HepG2 (cell line): ENCODE measurements around the gene TOMM40L. TPM values are rescaled to one million over a fixed set of nuclear protein-coding genes. Genes with fewer than 3 reads are reported as not detected.

Source experiments
- ATAC-seq: fragments of 200-7000 bp; cut with Tn5 transposase; 3 replicates; pipeline ENCODE4 v1.9.1; 2020; ENCODE audit warnings: mild to moderate bottlenecking, moderate library complexity
- BruUV-seq: library from RNA; stranded (reverse); fragments of 400-500 nt; replicated peaks from 2 replicates; lab custom pipeline; 2021; lab: Mats Ljungman, UMichigan
- CTCF ChIA-PET: fragments of 300-600 bp; formaldehyde crosslinking; extraction: SDS; loops from one replicate; lab custom pipeline; 2021; ENCODE audit warnings: low total read pairs, inconsistent platforms, low intra/inter-chr PET ratio; lab: Yijun Ruan, JAX
- POLR2A ChIA-PET: fragments of 350-600 bp; sonication (Branson Sonifier 250); formaldehyde crosslinking; loops from one replicate; lab custom pipeline; 2020; ENCODE audit warnings: antibody characterized with exemption, inconsistent platforms; lab: Yijun Ruan, JAX
- DNase-seq: peaks from one replicate; pipeline ENCODE4 v3.0.0-alpha.2; 2015; ENCODE audit warnings: low spot score
- FAIRE-seq: peaks from 3 replicates; lab custom pipeline; 2011; peaks lifted over from hg19 to GRCh38; lab: Jason Lieb, UNC
- H2AFZ ChIP-seq: one replicate; pipeline ENCODE4 v1.6.1; 2011; ENCODE audit warnings: low read length, inconsistent platforms
- H3K27ac ChIP-seq: fragments of 300-600 bp; 3 replicates; pipeline ENCODE4 v1.8.0; 2011; ENCODE audit warnings: mixed run types, mild to moderate bottlenecking, mixed read lengths, low read length, inconsistent platforms; ENCODE audit not compliant: insufficient read depth; ENCODE audit errors: extremely low read length
- H3K27me3 ChIP-seq, 2 experiments: fragments of 200-600 bp in 1 of 2; 2 replicates in 1 of 2; 3 replicates in 1 of 2; pipeline versions ENCODE4 v1.6.0 to v1.8.0; 2011; ENCODE audit warnings: low read length in 2 of 2, mild to moderate bottlenecking in 2 of 2, moderate library complexity in 2 of 2, inconsistent platforms in 1 of 2; ENCODE audit not compliant: insufficient read depth in 2 of 2, control insufficient read depth in 1 of 2
- H3K36me3 ChIP-seq, 2 experiments: fragments of 200-600 bp in 1 of 2; replicated peaks in 1 of 2; 2 replicates in 1 of 2; 3 replicates in 1 of 2; pipeline versions ENCODE4 v1.5.1 to v1.8.0; 2011; ENCODE audit warnings: low read length in 2 of 2, inconsistent platforms in 1 of 2; ENCODE audit not compliant: insufficient read depth in 2 of 2, control insufficient read depth in 1 of 2
- H3K4me1 ChIP-seq: 2 replicates; pipeline ENCODE4 v1.5.1; 2012; ENCODE audit warnings: low read length, inconsistent platforms; ENCODE audit not compliant: insufficient read depth
- H3K4me2 ChIP-seq: 2 replicates; pipeline ENCODE4 v1.6.0; 2011; ENCODE audit warnings: low read depth, low read length, inconsistent platforms
- H3K4me3 ChIP-seq, 3 experiments: fragments of 200-600 bp in 1 of 3; sonication (generic), shearing (Covaris generic) in 1 of 3; replicated peaks in 1 of 3; 2 replicates each; pipeline ENCODE4 v1.5.1; 2011 to 2016; ENCODE audit warnings: low read length in 3 of 3, inconsistent platforms in 2 of 3, low read depth in 2 of 3, mild to moderate bottlenecking in 2 of 3, control low read depth in 1 of 3, mixed read lengths in 1 of 3; ENCODE audit not compliant: insufficient read depth in 1 of 3
- H3K79me2 ChIP-seq: one replicate; pipeline ENCODE4 v1.6.1; 2011; ENCODE audit warnings: low read length, inconsistent platforms; ENCODE audit not compliant: insufficient read depth
- H3K9ac ChIP-seq: 2 replicates; pipeline ENCODE4 v1.6.0; 2011; ENCODE audit warnings: mild to moderate bottlenecking, low read depth, low read length, inconsistent platforms; ENCODE audit not compliant: insufficient read depth
- H3K9me3 ChIP-seq: 2 replicates; pipeline ENCODE4 v1.5.1; 2012; ENCODE audit warnings: mild to moderate bottlenecking, low read length
- H4K20me1 ChIP-seq: 2 replicates; pipeline ENCODE4 v1.6.0; 2011; ENCODE audit warnings: inconsistent platforms, mild to moderate bottlenecking, low read length, moderate library complexity; ENCODE audit not compliant: insufficient read depth
- CEBPG ChIP-seq: IDR thresholded peaks from 2 replicates; pipeline ENCODE4 v1.6.1; 2016
- CENPX ChIP-seq: sonication (generic); formaldehyde crosslinking; IDR thresholded peaks from 2 replicates; pipeline ENCODE4 v1.9.0; 2021; ENCODE audit warnings: mild to moderate bottlenecking, missing genetic modification reagents, moderate library complexity
- DNMT1 ChIP-seq: sonication (generic); formaldehyde crosslinking; IDR thresholded peaks from 2 replicates; pipeline ENCODE4 v1.5.1; 2020; ENCODE audit warnings: mild to moderate bottlenecking, missing genetic modification reagents
- HOXA5 ChIP-seq: sonication (generic); formaldehyde crosslinking; IDR thresholded peaks from 2 replicates; pipeline ENCODE4 v1.4.0; 2020; ENCODE audit warnings: missing genetic modification reagents
- MAX ChIP-seq: IDR thresholded peaks from 2 replicates; pipeline ENCODE4 v1.6.1; 2012; ENCODE audit warnings: inconsistent platforms
- POGZ ChIP-seq: sonication (generic); formaldehyde crosslinking; IDR thresholded peaks from 2 replicates; pipeline ENCODE4 v1.4.0; 2020; ENCODE audit warnings: mild to moderate bottlenecking, missing genetic modification reagents
- ZNF30 ChIP-seq: sonication (generic); formaldehyde crosslinking; IDR thresholded peaks from 2 replicates; pipeline ENCODE4 v1.5.0; 2020; ENCODE audit warnings: mild to moderate bottlenecking, missing genetic modification reagents
- WGBS: methylation state at CpG from one replicate; pipeline ENCODE4 v1.1.6; 2017; ENCODE audit warnings: low lambda C conversion rate; 5-methylcytosine and 5-hydroxymethylcytosine counted together
- in situ Hi-C: cut with HindIII; loops from 2 replicates; pipeline ENCODE4 v1.10.0; 2017; ENCODE audit warnings: low pct_unique_long_range_greater_than_20kb; ENCODE audit not compliant: extremely low pct_ligation_motif_present
- intact Hi-C: fragments of 100-400 bp; cut with micrococcal nuclease; formaldehyde crosslinking; loops from one replicate; pipeline ENCODE4 v1.10.0; 2022; ENCODE audit not compliant: unreplicated experiment
- polyA plus RNA-seq, 8 experiments: library from polyadenylated mRNA; depleted of rRNA in 3 of 8; stranded (reverse) in 7 of 8; unstranded in 1 of 8; fragments of >200 nt; fragmentation: Illumina TruSeq in 4 of 8; extraction: Trizol in 4 of 8; gene quantifications; 2 replicates each; pipeline versions ENCODE4 v1.2.1 to v1.2.3, GENCODE V29; 2011 to 2016; ENCODE audit warnings: low read depth in 4 of 8, missing spikeins in 1 of 8, mixed read lengths in 1 of 8; ENCODE audit not compliant: insufficient read depth in 1 of 8
- total RNA-seq, 5 experiments: library from RNA; depleted of rRNA; stranded (reverse); fragments of >200 nt; fragmentation: Illumina TruSeq; extraction: Trizol; gene quantifications; 2 replicates each; pipeline ENCODE4 v1.2.3, GENCODE V29; 2016; ENCODE audit warnings: low read depth in 1 of 5

Gene TOMM40L
- total and polyA plus RNA-seq, 2 of the 13 experiments (the other 11 are each of a cell fraction or from before 2014, with no cell fraction given): 14.1 to 26.2 TPM

GRCh38 chr1:161265305-161265704 is 39.4 kb downstream of the TOMM40L start:
- POLR2A ChIA-PET: interaction anchor here (1.4 kb wide), 1 partner anchor 26 kb away, joined by 3 read pairs; no protein-coding TSS in a partner anchor
- no TSS peak for BruUV-seq
- no peak overlapping the region for H3K27ac ChIP-seq
- H3K79me2 ChIP-seq: no peaks in the 10 kb centered on the region
- intact Hi-C loops: no loop called here
- no peak overlapping the region for H3K4me2 ChIP-seq
- no peak overlapping the region for H3K4me3 ChIP-seq
- H3K4me1 ChIP-seq: peaks cover 16% of the 10 kb centered on the region
- no peaks in the 10 kb centered on the region for H4K20me1 ChIP-seq
- WGBS: 32% methylated on average over 5 of the region's 5 CpGs
- CTCF ChIA-PET: no interaction called here
- DNase-seq (no peak), FAIRE-seq (no peak), ATAC-seq (no peak)
- no peaks in the 10 kb centered on the region for H3K36me3 ChIP-seq
- in situ Hi-C loops: no loop called here
- H3K9me3 ChIP-seq: no peaks in the 10 kb centered on the region
- TF ChIP-seq ZNF30 (CRISPR knock-in tag) (no peak), DNMT1 (CRISPR knock-in tag) (no peak), HOXA5 (no peak), CEBPG (CRISPR knock-in tag) (no peak), POGZ (CRISPR knock-in tag) (no peak), MAX (no peak)
- H3K27me3 ChIP-seq: no peaks in the 10 kb centered on the region; a peak in 1 of 5 replicates
- no peak overlapping the region for H2AFZ ChIP-seq
- no peak overlapping the region for H3K9ac ChIP-seq

DNA sequence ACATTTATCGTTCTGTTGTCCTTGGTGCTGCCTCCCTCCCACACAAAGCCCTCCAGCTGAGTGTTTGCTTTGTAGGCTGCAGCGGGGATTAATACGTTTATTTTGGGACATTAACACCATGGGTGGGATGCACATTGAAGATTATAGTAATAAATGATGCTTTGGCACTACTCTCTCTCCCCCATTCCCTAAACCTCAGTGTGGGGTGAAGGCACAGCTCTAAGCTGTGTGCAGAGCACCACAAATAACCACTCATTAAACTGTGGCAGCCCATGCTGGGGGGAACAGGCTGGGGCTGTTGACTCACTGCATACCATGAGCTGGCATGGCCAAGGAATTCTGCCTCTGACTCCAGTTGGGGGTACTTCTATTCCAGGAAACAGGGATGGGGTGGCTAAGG is 40.3 kb downstream of the TOMM40L start:
- ChIA-PET POLR2A (interaction anchor here (1.4 kb wide), 1 partner anchor 27 kb away, joined by 3 read pairs; no protein-coding TSS in a partner anchor), CTCF (no interaction called here)
- FAIRE-seq: no peak
- Histone ChIP-seq H3K79me2 (no peaks in the 10 kb centered on the region), H3K9ac (no peak overlapping the region), H4K20me1 (no peaks in the 10 kb centered on the region), H3K9me3 (no peaks in the 10 kb centered on the region), H3K36me3 (no peaks in the 10 kb centered on the region), H3K27ac (no peak overlapping the region), H3K4me2 (no peak overlapping the region), H3K4me3 (no peak overlapping the region), H2AFZ (no peak overlapping the region), H3K27me3 (no peaks in the 10 kb centered on the region; a peak in 1 of 5 replicates), H3K4me1 (peaks cover 7% of the 10 kb centered on the region)
- no peak for DNase-seq
- no TSS peak for BruUV-seq
- intact Hi-C loops: no loop called here
- no peak for TF ChIP-seq CENPX (CRISPR knock-in tag)
- in situ Hi-C loops: no loop called here
- no peak; the same call in 2 of the 3 replicates for ATAC-seq
- 38% methylated on average over 3 of the region's 3 CpGs for WGBS
